Medulla oblongata (tissue), 1 donor: Measurements from ENCODE around the gene RPS3.
"Not testable (repeated sequence)": the region's sequence is repeated elsewhere in the genome, so short reads cannot be mapped to it uniquely, and the experiment has no call there.

Experiments
- DNase-seq: peaks from one replicate; pipeline ENCODE4 v3.0.0-alpha.2; 2015; ENCODE audit errors: extremely low spot score

RPS3 gene

GRCh38 chr11:75399344-75400145, at the start of gene RPS3:
Gene RPS3 (plus strand): TSS chr11:75399518. CDS start chr11:75399548, 30 bp downstream.
- peak; percentile 96 for DNase-seq

GRCh38 chr11:75349521-75350116, 49.7 kb upstream of the RPS3 start:
- DNase-seq, result peak; percentile 65

GRCh38 chr11:75350122-75350742, 49.1 kb upstream of the RPS3 start:
- DNase-seq, result no peak

- peak; percentile 48 for DNase-seq
These were observed 48.4 kb upstream of the RPS3 start for GRCh38 chr11:75350743-75351540.

GRCh38 chr11:75351541-75351790, 47.9 kb upstream of the RPS3 start, which contains the start of gene ARRB1:
Gene ARRB1 (minus strand): TSS chr11:75351661. CDS start chr11:75351607, 54 bp downstream.
- DNase-seq, result no peak

GRCh38 chr11:75351791-75352587, 47.3 kb upstream of the RPS3 start:
- peak; percentile 69 for DNase-seq

- DNase-seq, result no peak
These were observed 46.6 kb upstream of the RPS3 start for GRCh38 chr11:75352588-75353206.

GRCh38 chr11:75355051-75355450, 44.3 kb upstream of the RPS3 start:
- DNase-seq, result no peak

GRCh38 chr11:75356613-75357012, 42.7 kb upstream of the RPS3 start:
- DNase-seq, result no peak

GRCh38 chr11:75362285-75362684, 37.0 kb upstream of the RPS3 start:
- not testable (repeated sequence) for DNase-seq

- no peak for DNase-seq
These were observed 33.6 kb upstream of the RPS3 start for GRCh38 chr11:75365711-75366181.

GRCh38 chr11:75366826-75367225, 32.5 kb upstream of the RPS3 start:
- not testable (repeated sequence) for DNase-seq

GRCh38 chr11:75369560-75370255, 29.6 kb upstream of the RPS3 start:
- peak; percentile 63 for DNase-seq

- no peak for DNase-seq
These were observed 27.1 kb upstream of the RPS3 start for GRCh38 chr11:75371949-75372876.

- no peak for DNase-seq
These were observed 26.1 kb upstream of the RPS3 start for GRCh38 chr11:75373201-75373600.

GRCh38 chr11:75374646-75375045, 24.7 kb upstream of the RPS3 start:
- no peak for DNase-seq

GRCh38 chr11:75375626-75376025, 23.7 kb upstream of the RPS3 start:
- no peak for DNase-seq

- DNase-seq, result no peak
These were observed 23.1 kb upstream of the RPS3 start for GRCh38 chr11:75376175-75376574.

GRCh38 chr11:75378776-75379175, 20.5 kb upstream of the RPS3 start:
- DNase-seq, result not testable (repeated sequence)
